B cell (primary cell): ENCODE measurements around the gene RIMBP2.

Experiments used
- CTCF ChIP-seq: fragments of 200-600 bp; IDR thresholded peaks from one replicate; pipeline ENCODE4 v1.8.0; 2022; ENCODE audit warnings: antibody characterized with exemption, mild to moderate bottlenecking
- EZH2 ChIP-seq: IDR thresholded peaks from 2 replicates; pipeline ENCODE4 v1.6.1; 2012; ENCODE audit warnings: borderline replicate concordance, low read depth, mild to moderate bottlenecking, moderate library complexity, low read length; ENCODE audit not compliant: insufficient read depth, poor library complexity, severe bottlenecking

GRCh38 chr12:130357241-130357640, 358.9 kb downstream of the RIMBP2 start:
- no peak for TF ChIP-seq CTCF
- TF ChIP-seq EZH2 = no peak
